GM19023 (cell line): Measurements from ENCODE around the gene CNDP2.
"Not testable (repeated sequence)": the region's sequence is repeated elsewhere in the genome, so short reads cannot be mapped to it uniquely, and the experiment has no call there.

Experiments used
- ATAC-seq: cut with Tn5 transposase; IDR thresholded peaks from one replicate; pipeline ENCODE4 v1.9.1; 2021; ENCODE audit warnings: mild to moderate bottlenecking, moderate library complexity; ENCODE audit not compliant: unreplicated experiment

CNDP2 gene

GRCh38 chr18:74515620-74516231 lies 19.6 kb downstream of the CNDP2 start:
- no peak for ATAC-seq

- no peak for ATAC-seq
Observed at GRCh38 chr18:74516271-74517235, 20.4 kb downstream of the CNDP2 start.

- ATAC-seq, result no peak
Observed at GRCh38 chr18:74517236-74517630, 21.1 kb downstream of the CNDP2 start.

- ATAC-seq, result no peak
Observed at GRCh38 chr18:74518456-74519295, 22.5 kb downstream of the CNDP2 start.

GRCh38 chr18:74519320-74520095 lies 23.3 kb downstream of the CNDP2 start:
- ATAC-seq, result no peak

- no peak for ATAC-seq
Observed at GRCh38 chr18:74520096-74520833, 24.1 kb downstream of the CNDP2 start.

- ATAC-seq, result no peak
Observed at GRCh38 chr18:74521068-74521725, 25.0 kb downstream of the CNDP2 start.

GRCh38 chr18:74522635-74523548 lies 26.7 kb downstream of the CNDP2 start:
- ATAC-seq, result no peak

- no peak for ATAC-seq
Observed at GRCh38 chr18:74524097-74524496, 27.9 kb downstream of the CNDP2 start.

GRCh38 chr18:74524915-74525314 lies 28.8 kb downstream of the CNDP2 start:
- ATAC-seq, result not testable (repeated sequence)

- ATAC-seq, result no peak
Observed at GRCh38 chr18:74525741-74526140, 29.6 kb downstream of the CNDP2 start.

GRCh38 chr18:74526488-74526887 lies 30.3 kb downstream of the CNDP2 start:
- ATAC-seq, result no peak

- no peak for ATAC-seq
Observed at GRCh38 chr18:74528478-74528877, 32.3 kb downstream of the CNDP2 start.

GRCh38 chr18:74528913-74529312 lies 32.8 kb downstream of the CNDP2 start:
- no peak for ATAC-seq

- ATAC-seq, result no peak
Observed at GRCh38 chr18:74529378-74529777, 33.2 kb downstream of the CNDP2 start.

GRCh38 chr18:74529811-74530583 lies 33.8 kb downstream of the CNDP2 start:
- no peak for ATAC-seq

GRCh38 chr18:74530584-74530862 lies 34.4 kb downstream of the CNDP2 start:
- ATAC-seq, result no peak

- ATAC-seq, result no peak
Observed at GRCh38 chr18:74531043-74531442, 34.9 kb downstream of the CNDP2 start.
